ENCODE results near the gene SPATA46.
"Not testable (repeated sequence)": the region's sequence is repeated elsewhere in the genome, so short reads cannot be mapped to it uniquely, and the experiment has no call there.

SPATA46 gene, protein sequence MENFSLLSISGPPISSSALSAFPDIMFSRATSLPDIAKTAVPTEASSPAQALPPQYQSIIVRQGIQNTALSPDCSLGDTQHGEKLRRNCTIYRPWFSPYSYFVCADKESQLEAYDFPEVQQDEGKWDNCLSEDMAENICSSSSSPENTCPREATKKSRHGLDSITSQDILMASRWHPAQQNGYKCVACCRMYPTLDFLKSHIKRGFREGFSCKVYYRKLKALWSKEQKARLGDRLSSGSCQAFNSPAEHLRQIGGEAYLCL

GRCh38 chr1:162376691-162377090 is at the start of gene SPATA46:
Gene SPATA46 (minus strand): TSS chr1:162376854. CDS start chr1:162376790, 64 bp downstream.
- Histone ChIP-seq H3K36me3 (no peaks in the 10 kb centered on the region), H3K4me1 (peaks cover 19% of the 10 kb centered on the region), H3K27ac (no peak within 1 kb of the TSS), H4K20me1 (no peaks in the 10 kb centered on the region), H3K4me2 (no peak within 1 kb of the TSS), H3K9me3 (no peaks in the 10 kb centered on the region), H3K4me3 (no peak within 1 kb of the TSS), H3K9ac (no peak within 1 kb of the TSS), H3K27me3 (no peaks in the 10 kb centered on the region)
- TF ChIP-seq Cebpa-rat (IDR thresholded peaks at IDR 0.05) = no peak

DNA sequence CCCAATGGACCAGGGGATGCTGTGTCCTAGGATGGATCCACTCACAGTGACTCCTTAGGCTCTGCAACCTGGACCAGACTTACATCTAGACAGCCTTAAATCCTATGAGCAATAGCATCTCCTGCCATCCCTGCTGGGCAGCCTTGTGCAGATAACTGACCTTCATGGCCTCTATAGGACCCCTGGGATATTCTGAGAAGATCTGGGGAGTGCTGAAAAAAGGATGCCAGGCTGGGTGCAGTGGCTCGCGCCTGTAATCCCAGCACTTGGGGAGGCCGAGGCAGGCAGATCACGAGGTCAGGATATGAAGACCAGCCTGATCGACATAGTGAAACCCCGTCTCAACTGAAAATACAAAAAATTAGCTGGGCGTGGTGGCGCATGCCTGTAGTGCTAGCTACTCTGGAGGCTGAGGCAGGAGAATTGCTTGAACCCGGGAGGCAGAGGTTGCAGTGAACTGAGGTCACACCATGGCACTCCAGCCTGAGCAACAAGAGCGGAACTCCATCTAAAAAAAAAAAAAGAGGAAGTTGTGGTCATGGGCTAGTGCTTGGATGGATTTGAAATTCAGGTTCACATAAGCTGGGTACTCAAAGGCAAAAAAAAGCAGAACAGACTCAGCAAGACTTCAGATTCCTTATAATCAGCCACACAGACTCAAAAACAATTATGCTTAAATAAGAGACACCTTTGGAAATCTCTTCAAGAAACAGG is 46.2 kb upstream of the SPATA46 start:
- no peak for TF ChIP-seq Cebpa-rat (IDR thresholded peaks at IDR 0.05)

DNA sequence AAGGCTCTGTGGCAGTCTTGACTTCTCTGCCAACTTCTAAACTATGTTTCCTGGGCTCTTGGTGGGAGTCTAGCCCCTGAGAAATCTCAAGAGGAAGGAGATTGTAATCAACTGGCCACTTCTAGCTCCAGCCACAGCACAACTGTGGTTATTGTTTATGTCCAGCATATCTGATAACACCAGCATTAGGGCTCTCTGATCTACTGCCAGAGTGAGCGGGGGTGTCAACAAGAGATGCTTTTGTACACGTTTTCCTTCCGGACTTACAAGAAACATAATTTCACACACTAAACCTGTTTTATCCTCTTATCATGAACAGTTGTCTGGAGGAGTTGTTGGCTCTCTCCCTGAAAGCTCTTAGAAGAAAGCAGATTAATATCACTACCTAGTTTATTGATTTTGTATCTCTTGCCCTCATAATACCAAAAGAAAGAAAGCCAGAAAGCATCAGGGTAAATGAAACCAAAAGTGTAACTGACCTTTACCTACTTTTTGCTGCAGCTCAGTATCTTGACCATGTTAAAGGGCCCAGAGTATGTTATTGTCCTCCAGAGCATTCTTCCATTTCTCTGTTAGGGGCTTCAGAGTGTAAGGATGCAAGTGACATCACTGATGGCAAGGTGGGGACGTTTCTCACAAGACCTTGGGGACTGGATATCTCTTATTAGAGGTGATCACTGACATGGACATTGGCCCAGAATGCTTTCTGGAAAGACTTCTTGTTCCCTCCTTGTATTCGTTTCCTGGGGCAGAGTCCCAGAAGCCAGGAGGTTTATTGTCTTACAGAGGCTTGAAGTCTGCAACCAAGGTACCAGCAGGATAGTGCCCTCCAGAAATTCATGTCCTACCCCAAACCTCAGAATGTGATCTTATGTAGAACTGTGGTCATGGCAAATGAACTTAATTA is 44.9 kb upstream of the SPATA46 start:
- no peak overlapping the region for H3K9ac ChIP-seq
- H4K20me1 ChIP-seq = no peaks in the 10 kb centered on the region
- no peak overlapping the region for H3K4me2 ChIP-seq
- H3K9me3 ChIP-seq = no peaks in the 10 kb centered on the region
- H3K4me3 ChIP-seq = no peak overlapping the region
- no peak overlapping the region for H3K27ac ChIP-seq
- no peak for TF ChIP-seq Cebpa-rat (IDR thresholded peaks at IDR 0.05)
- no peaks in the 10 kb centered on the region for H3K27me3 ChIP-seq
- H3K36me3 ChIP-seq = no peaks in the 10 kb centered on the region
- peaks cover 20% of the 10 kb centered on the region for H3K4me1 ChIP-seq

More for the DNA sequence above, 46.2 kb upstream of the SPATA46 start:
- Histone ChIP-seq H3K4me2 (peak overlapping the region; percentile 39), H3K9ac (no peak overlapping the region), H3K4me1 (peaks cover 20% of the 10 kb centered on the region), H3K27ac (no peak overlapping the region), H3K36me3 (no peaks in the 10 kb centered on the region), H4K20me1 (no peaks in the 10 kb centered on the region), H3K9me3 (no peaks in the 10 kb centered on the region), H3K4me3 (no peak overlapping the region), H3K27me3 (no peaks in the 10 kb centered on the region)

GRCh38 chr1:162420120-162420519 is 43.5 kb upstream of the SPATA46 start:
- peaks cover 20% of the 10 kb centered on the region for H3K4me1 ChIP-seq
- TF ChIP-seq Cebpa-rat (IDR thresholded peaks at IDR 0.05) = no peak
- no peak overlapping the region for H3K27ac ChIP-seq
- no peaks in the 10 kb centered on the region for H4K20me1 ChIP-seq
- no peaks in the 10 kb centered on the region for H3K27me3 ChIP-seq
- no peaks in the 10 kb centered on the region for H3K36me3 ChIP-seq
- H3K9ac ChIP-seq = no peak overlapping the region
- no peaks in the 10 kb centered on the region for H3K9me3 ChIP-seq
- H3K4me2 ChIP-seq = no peak overlapping the region
- H3K4me3 ChIP-seq = no peak overlapping the region

- not testable (repeated sequence) for H3K4me2 ChIP-seq
Observed at GRCh38 chr1:162419450-162419931, 42.8 kb upstream of the SPATA46 start.

DNA sequence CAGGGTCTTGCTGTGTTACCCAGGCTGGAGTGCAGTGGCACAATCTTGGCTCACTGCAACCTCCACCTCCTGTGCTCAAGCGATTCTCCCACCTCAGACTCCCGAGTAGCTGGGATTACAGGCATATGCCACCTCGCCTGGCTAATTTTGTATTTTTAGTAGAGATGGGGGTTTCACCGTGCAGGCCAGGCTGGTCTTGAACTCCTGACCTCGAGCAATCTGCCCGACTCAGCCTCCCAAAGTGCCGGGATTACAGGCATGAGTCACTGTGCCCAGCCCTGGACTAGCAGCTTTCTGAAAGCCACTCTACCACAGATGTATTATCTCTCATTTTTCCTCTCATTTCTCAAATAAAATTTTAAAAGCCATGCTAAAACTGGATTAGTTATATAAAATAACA is 41.9 kb upstream of the SPATA46 start:
- H3K9me3 ChIP-seq, H4K20me1 ChIP-seq, H3K36me3 ChIP-seq, H3K4me3 ChIP-seq, H3K27me3 ChIP-seq, H3K27ac ChIP-seq, H3K9ac ChIP-seq, H3K4me2 ChIP-seq: not testable (repeated sequence)
- H3K4me1 ChIP-seq = peaks cover 16% of the 10 kb centered on the region

More at GRCh38 chr1:162419450-162419931, 42.8 kb upstream of the SPATA46 start:
- peaks cover 20% of the 10 kb centered on the region for H3K4me1 ChIP-seq
- not testable (repeated sequence) for H4K20me1 ChIP-seq, H3K4me3 ChIP-seq, H3K27ac ChIP-seq, H3K36me3 ChIP-seq, H3K9me3 ChIP-seq, H3K9ac ChIP-seq, H3K27me3 ChIP-seq

DNA sequence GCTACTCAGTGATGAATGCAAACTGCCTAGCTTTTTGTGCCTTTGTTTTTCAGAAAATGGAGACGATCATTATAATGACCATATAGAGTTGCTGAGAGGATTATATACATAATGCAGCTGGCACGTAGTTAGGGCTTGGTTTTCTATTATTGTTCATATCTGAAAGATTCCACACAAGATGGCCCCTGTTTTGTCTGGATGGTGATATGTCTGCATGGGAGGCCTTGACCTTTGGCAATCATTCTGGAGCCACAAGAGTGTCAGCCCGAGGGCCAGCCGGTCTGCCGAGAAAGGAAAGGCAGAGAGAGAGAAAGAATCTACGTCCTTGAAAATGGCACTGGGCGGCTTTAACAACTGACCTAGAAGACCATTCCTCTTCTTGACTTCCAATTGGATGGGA is 41.0 kb upstream of the SPATA46 start:
- H4K20me1 ChIP-seq = no peaks in the 10 kb centered on the region
- H3K27ac ChIP-seq = no peak overlapping the region
- H3K4me1 ChIP-seq = peaks cover 7% of the 10 kb centered on the region
- no peak overlapping the region for H3K4me2 ChIP-seq
- no peak for TF ChIP-seq Cebpa-rat (IDR thresholded peaks at IDR 0.05)
- H3K27me3 ChIP-seq = no peaks in the 10 kb centered on the region
- H3K9ac ChIP-seq = no peak overlapping the region
- no peaks in the 10 kb centered on the region for H3K9me3 ChIP-seq
- H3K4me3 ChIP-seq = no peak overlapping the region
- no peaks in the 10 kb centered on the region for H3K36me3 ChIP-seq

DNA sequence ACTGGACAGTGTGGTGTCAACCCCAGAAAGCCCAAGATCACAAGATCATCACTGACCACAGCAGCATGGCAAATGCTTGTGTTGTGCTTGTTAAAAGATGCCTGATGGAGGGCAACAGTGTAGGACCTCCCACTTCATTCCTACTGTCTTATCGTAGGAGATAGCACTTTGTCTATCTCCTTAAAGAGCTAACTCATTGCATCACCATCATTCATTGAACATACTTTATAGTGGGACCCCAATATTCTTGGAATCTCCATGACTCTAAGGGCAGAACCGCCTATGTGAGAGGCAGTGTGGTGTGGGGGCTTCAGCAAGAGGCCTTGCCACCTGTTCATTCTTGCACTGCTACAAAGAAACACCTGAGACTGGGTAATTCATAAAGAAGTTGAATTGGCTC is 40.3 kb upstream of the SPATA46 start:
- TF ChIP-seq Cebpa-rat (IDR thresholded peaks at IDR 0.05) = no peak
- Histone ChIP-seq H3K9ac (no peak overlapping the region), H4K20me1 (no peaks in the 10 kb centered on the region), H3K27ac (no peak overlapping the region), H3K4me1 (no peaks in the 10 kb centered on the region), H3K4me3 (no peak overlapping the region), H3K4me2 (no peak overlapping the region), H3K9me3 (no peaks in the 10 kb centered on the region), H3K36me3 (no peaks in the 10 kb centered on the region), H3K27me3 (no peaks in the 10 kb centered on the region)

DNA sequence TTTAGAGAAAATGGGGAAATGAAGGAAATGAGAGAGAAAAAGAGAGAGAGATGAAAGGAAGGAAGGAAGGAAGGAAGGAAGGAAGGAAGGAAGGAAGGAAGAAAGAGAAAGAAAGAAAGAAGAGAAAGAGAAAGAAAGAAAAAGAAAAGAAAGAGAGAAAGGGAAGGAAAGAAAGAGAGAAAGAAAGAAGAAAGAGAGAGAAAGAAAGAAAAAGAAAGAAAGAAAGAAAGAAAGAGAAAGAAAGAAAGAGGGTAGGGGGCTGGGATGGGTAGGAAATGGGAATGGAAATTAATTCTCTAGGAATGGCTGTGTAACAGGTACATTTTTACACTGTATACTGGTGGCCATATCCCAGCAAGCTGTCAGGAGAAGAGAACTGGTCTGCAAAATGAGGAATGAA is 39.6 kb upstream of the SPATA46 start:
- H3K27ac ChIP-seq = no peak overlapping the region

GRCh38 chr1:162412002-162412401 is 35.3 kb upstream of the SPATA46 start, which contains the start of gene SH2D1B:
Gene SH2D1B (minus strand): TSS chr1:162412136. CDS start chr1:162412016, 120 bp downstream.
- H3K9ac ChIP-seq = no peak within 1 kb of the TSS
- H4K20me1 ChIP-seq = no peaks in the 10 kb centered on the region
- H3K4me2 ChIP-seq = no peak within 1 kb of the TSS
- no peak within 1 kb of the TSS for H3K4me3 ChIP-seq
- no peak within 1 kb of the TSS for H3K27ac ChIP-seq
- no peaks in the 10 kb centered on the region for H3K4me1 ChIP-seq
- TF ChIP-seq Cebpa-rat (IDR thresholded peaks at IDR 0.05) = no peak
- no peaks in the 10 kb centered on the region for H3K9me3 ChIP-seq
- no peaks in the 10 kb centered on the region for H3K27me3 ChIP-seq
- no peaks in the 10 kb centered on the region for H3K36me3 ChIP-seq

More for the DNA sequence above, 39.6 kb upstream of the SPATA46 start:
- no peaks in the 10 kb centered on the region for H3K9me3 ChIP-seq
- no peak overlapping the region for H3K4me3 ChIP-seq
- no peaks in the 10 kb centered on the region for H4K20me1 ChIP-seq
- no peaks in the 10 kb centered on the region for H3K27me3 ChIP-seq
- no peaks in the 10 kb centered on the region for H3K4me1 ChIP-seq
- H3K36me3 ChIP-seq = no peaks in the 10 kb centered on the region
- no peak overlapping the region for H3K9ac ChIP-seq
- H3K4me2 ChIP-seq = no peak overlapping the region
- TF ChIP-seq Cebpa-rat (IDR thresholded peaks at IDR 0.05) = no peak
